Measurements from ENCODE around the gene TSPYL2. TPM values are rescaled to one million over a fixed set of nuclear protein-coding genes. Genes with fewer than 3 reads are reported as not detected.

TSPYL2 gene
- total and polyA plus RNA-seq, 2 of the 4 experiments (the other 2 are of a cell fraction), result 19.2 to 49.7 TPM

GRCh38 chrX:53065104-53065503, 17.1 kb upstream of the TSPYL2 start:
- no peaks in the 10 kb centered on the region for H3K9me3 ChIP-seq (ENCODE audit: control insufficient read depth, insufficient read depth, low read length)
- no peak overlapping the region for H2BK20ac ChIP-seq (ENCODE audit: low read depth, low read length)
- no peaks in the 10 kb centered on the region for H3K36me3 ChIP-seq (ENCODE audit: control insufficient read depth, insufficient read depth, low read length)
- ATAC-seq (ENCODE audit: low read depth), result no peak
- H3K4me2 ChIP-seq (ENCODE audit: low read depth, low read length), result no peak overlapping the region
- no peak overlapping the region for H3K56ac ChIP-seq (ENCODE audit: extremely low read depth, insufficient read depth, low read length)
- no peak overlapping the region for H2AFZ ChIP-seq (replicated peaks; ENCODE audit: low read length, poor library complexity)
- H3K27me3 ChIP-seq (ENCODE audit: control insufficient read depth, insufficient read depth, low read length), result peaks cover 3% of the 10 kb centered on the region
- no peak for DNase-seq
- no peak overlapping the region for H3K4ac ChIP-seq (ENCODE audit: low read depth, low read length)
- H4K91ac ChIP-seq (ENCODE audit: insufficient read depth, low read depth, low read length), result no peak overlapping the region
- H2BK120ac ChIP-seq (ENCODE audit: low read depth, low read length), result no peak overlapping the region
- in situ Hi-C loops (cut with MboI; ENCODE audit: low sequenced_read_pairs) (no loop called here), dilution Hi-C loops (cut with HindIII; ENCODE audit: low sequenced_read_pairs, unreplicated experiment) (no loop called here), intact Hi-C loops (cut with micrococcal nuclease) (no loop called here)
- H2AK5ac ChIP-seq (ENCODE audit: low read depth, low read length), result no peak overlapping the region
- no peak overlapping the region for H4K5ac ChIP-seq (ENCODE audit: low read depth, low read length)
- peak overlapping the region; percentile 49; the same call in 1 of the 2 replicates for H3K23ac ChIP-seq (ENCODE audit: low read depth, low read length)
- no peak overlapping the region for H3K18ac ChIP-seq (ENCODE audit: low read depth, low read length)
- H4K20me1 ChIP-seq (ENCODE audit: insufficient read depth, low read length), result peaks cover 11% of the 10 kb centered on the region; the same call in 1 of the 2 replicates
- H3K27ac ChIP-seq (ENCODE audit: insufficient read depth, low read length), result no peak overlapping the region
- BruUV-seq (replicated peaks), result no TSS peak
- ChIA-PET CTCF (no interaction called here), POLR2A (ENCODE audit: unreplicated experiment) (no interaction called here)
- no peak overlapping the region for H2BK5ac ChIP-seq (ENCODE audit: low read depth, low read length, poor library complexity, severe bottlenecking)
- H3K9ac ChIP-seq (ENCODE audit: low read depth, low read length), result no peak overlapping the region
- no peak overlapping the region for H4K8ac ChIP-seq (ENCODE audit: low read depth in 2 of 2, low read length in 2 of 2)
- H2BK15ac ChIP-seq (ENCODE audit: low read depth, low read length), result no peak overlapping the region
- no peak overlapping the region for H3K14ac ChIP-seq (replicated peaks; ENCODE audit: low read depth, low read length)
- H3K9me1 ChIP-seq (ENCODE audit: insufficient read depth, low read length), result peaks cover 5% of the 10 kb centered on the region; the same call in 1 of the 2 replicates
- H3K79me1 ChIP-seq (ENCODE audit: low read depth in 1 of 2, low read length in 2 of 2), result peaks cover 0 to 21% of the 10 kb centered on the region in 2 experiments; a peak in 3 of 4 replicates
- 0 out of 2 replicates have a peak, but pooled peaks cover 2% of the 10 kb centered on the region for H3K4me1 ChIP-seq (ENCODE audit: control insufficient read depth, insufficient read depth, low read length)
- H3K4me3 ChIP-seq (ENCODE audit: insufficient read depth, low read depth, low read length), result no peak overlapping the region
- TF ChIP-seq RFX5 (IDR thresholded peaks at IDR 0.05; ENCODE audit: low read depth, low read length), result no peak
- TF ChIP-seq MAFK (IDR thresholded peaks at IDR 0.05; ENCODE audit: low read depth, low read length), result no peak
- TF ChIP-seq RAD21 (IDR thresholded peaks at IDR 0.05; ENCODE audit: low read length), result no peak
- no peak for TF ChIP-seq CHD1 (IDR thresholded peaks at IDR 0.05; ENCODE audit: low read depth, low read length)
- TF ChIP-seq POLR2A (IDR thresholded peaks at IDR 0.05; ENCODE audit: low read depth, low read length), result no peak
- TF ChIP-seq CTCF (conservative IDR thresholded peaks at IDR 0.05; ENCODE audit: low read depth, low read length), result no peak
- no CpG with 5 or more reads among the region's 1 CpG for WGBS, 2 experiments (ENCODE audit: extremely low coverage in 2 of 2, insufficient read length in 1 of 2)
- H2AK9ac ChIP-seq (replicated peaks; ENCODE audit: low read depth, low read length, poor library complexity), result no peak overlapping the region
